HFF-Myc (cell line): ENCODE data around the gene F11R.
"Not testable (repeated sequence)": the region's sequence is repeated elsewhere in the genome, so short reads cannot be mapped to it uniquely, and the experiment has no call there.

Source experiments
- DNase-seq: peaks from one replicate; pipeline ENCODE4 v3.0.0-alpha.2; 2011; ENCODE audit warnings: low read depth; ENCODE audit errors: extremely low read depth
- H3K4me3 ChIP-seq: replicated peaks from 2 replicates; pipeline ENCODE4 v1.5.1; 2011; ENCODE audit warnings: low read depth, mild to moderate bottlenecking, control low read depth, low read length
- CTCF ChIP-seq: IDR thresholded peaks from 2 replicates; pipeline ENCODE4 v1.5.1; 2012; ENCODE audit warnings: mild to moderate bottlenecking, low read depth, low read length, control low read depth; ENCODE audit errors: missing control alignments

F11R gene

GRCh38 chr1:160993544-160994193 is 27.3 kb downstream of the F11R start:
- peak; percentile 27 for TF ChIP-seq CTCF
- H3K4me3 ChIP-seq, result no peak overlapping the region
- no peak for DNase-seq

DNA sequence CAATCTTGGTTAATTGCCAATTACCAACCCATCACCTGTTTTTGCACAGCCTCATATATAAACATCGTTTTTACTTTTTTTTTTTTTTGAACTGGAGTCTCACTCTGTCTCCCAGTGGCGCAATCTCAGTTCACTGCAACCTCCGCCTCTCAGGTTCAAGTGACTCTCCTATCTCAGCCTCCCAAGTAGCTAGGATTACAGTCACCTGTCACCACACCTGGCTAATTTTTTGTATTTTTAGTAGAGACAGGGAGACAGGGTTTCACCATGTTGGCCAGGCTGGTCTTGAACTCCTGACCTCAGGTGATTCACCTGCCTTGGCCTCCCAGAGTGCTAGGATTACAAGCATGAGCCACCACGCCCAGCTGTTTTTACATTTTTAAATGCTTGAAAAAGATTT is 28.9 kb downstream of the F11R start:
- H3K4me3 ChIP-seq, DNase-seq: not testable (repeated sequence)

DNA sequence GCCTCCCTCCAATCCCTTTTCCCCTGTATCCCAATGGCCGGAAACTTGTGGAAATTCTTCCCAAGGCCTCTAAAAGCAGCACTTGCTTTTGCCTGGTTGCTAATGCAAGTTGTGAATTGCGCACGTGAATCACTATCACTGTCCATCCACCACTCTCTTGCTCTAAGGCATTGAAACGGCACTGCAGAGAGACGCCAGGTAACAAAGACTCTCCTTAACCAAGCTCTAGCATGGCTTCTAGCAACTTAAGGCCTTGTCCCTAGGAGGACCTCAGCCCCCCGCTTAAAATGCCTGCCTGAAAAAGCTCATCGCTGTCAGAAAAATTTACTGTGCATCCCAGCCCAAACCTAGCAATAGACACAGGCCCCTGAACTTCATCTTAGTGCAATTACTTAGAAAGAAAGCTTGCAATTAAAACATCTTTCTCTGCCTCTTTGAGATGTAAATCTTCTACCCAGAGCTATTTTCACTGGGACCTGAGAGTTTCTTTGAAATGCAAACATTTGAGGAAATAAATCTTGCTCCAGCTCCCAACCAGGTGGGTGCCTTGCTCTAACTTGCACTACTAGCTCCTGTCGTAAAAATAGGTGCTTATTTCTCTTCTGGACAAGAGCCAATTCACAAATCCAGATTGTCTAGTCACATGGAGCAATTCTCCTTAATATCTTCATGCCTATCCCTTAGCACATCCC is 33.4 kb downstream of the F11R start:
- no peak for DNase-seq
- TF ChIP-seq CTCF, result no peak
- H3K4me3 ChIP-seq, result no peak overlapping the region

GRCh38 chr1:160985723-160986122 is 35.2 kb downstream of the F11R start:
- TF ChIP-seq CTCF, result no peak
- DNase-seq, result no peak
- H3K4me3 ChIP-seq, result no peak overlapping the region

DNA sequence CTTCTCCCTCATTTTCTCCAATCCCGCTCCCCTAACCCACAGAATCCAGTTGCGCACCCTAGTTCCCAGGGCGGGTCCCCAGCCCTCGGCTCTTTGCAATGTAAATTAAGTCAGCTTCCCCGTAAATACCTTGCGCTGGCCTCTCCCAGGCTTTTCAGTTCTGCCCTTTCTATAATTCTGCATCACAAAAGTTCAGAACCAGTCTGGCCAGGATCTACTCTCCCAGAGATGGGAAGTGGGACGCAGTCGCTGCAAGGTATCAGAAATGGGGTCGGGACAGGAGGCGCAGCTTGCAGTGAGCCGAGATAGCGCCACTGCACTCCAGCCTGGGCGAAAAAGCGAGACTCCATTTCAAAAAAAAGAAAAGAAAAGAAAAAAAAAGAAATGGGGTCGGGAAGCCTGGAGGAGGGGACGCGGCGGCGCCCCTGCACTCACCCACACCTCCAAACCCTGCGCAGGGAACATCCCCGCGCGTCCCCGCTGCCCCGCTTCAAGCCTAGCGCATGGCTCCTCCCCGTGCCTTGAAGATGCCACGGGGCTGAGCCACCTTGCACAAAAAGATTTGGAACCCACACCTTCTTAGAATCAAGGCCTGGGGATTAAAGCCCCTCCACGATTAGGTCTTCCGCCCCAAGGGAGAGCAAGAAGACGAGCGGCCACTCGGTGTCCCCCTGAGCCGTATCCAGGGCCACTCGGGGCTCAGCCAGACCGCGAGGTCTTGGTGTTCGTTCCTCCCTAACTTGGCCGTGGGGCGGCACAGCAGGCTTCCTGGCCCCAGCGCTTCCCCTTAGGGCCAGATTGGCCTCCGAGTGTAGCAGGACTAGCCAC is 39.2 kb downstream of the F11R start:
- no peak for TF ChIP-seq CTCF
- no peak for DNase-seq

DNA sequence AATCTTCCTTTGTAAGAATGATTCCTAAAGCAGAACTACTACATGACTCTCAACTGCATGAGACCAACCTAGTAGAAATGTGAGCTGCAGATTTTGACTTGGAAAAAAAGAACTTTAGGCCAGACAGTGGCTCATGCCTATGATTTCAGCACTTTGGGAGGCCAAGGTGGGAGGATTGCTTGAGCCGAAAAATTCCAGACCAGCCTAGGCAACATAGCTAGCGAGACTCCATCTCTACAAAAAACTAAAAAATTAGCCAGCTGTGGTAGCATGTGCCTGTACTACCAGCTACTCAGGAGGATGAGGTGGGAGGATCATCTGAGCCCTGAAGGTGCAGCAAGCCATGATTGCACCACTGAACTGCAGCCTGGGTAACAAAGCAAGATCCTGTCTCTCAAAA is 41.7 kb downstream of the F11R start:
- TF ChIP-seq CTCF, result no peak
- no peak overlapping the region for H3K4me3 ChIP-seq
- no peak for DNase-seq

More for the DNA sequence above, 39.2 kb downstream of the F11R start:
- H3K4me3 ChIP-seq, result no peak overlapping the region

- H3K4me3 ChIP-seq, result no peak overlapping the region
- no peak for DNase-seq
- no peak for TF ChIP-seq CTCF
Measured at GRCh38 chr1:160978510-160978927, 42.4 kb downstream of the F11R start.
